ENCODE results near the gene COL8A2.

GRCh38 chr1:36095760-36096405, 29.1 kb downstream of the COL8A2 start:
- TF ChIP-seq CTCF (IDR thresholded peaks at IDR 0.05; ENCODE audit: low read depth, low read length) (no peak), POLR2A (IDR thresholded peaks at IDR 0.05; ENCODE audit: extremely low read depth, insufficient read length) (no peak), MYC (IDR thresholded peaks at IDR 0.05; ENCODE audit: low read depth, low read length) (no peak)
